ENCODE data around the gene PRDM16. TPM values are rescaled to one million over a fixed set of nuclear protein-coding genes. Genes with fewer than 3 reads are reported as not detected.

PRDM16 gene
- total and polyA plus RNA-seq, 2 donors (not counting 1 experiment from before 2014, with no cell fraction given), result 0.03 to 0.12 TPM

- H4K20me1 ChIP-seq (ENCODE audit: control insufficient read depth, insufficient read depth, low read length, poor library complexity, severe bottlenecking), result no peaks in the 10 kb centered on the region
- H3K4me3 Mint-ChIP-seq, result no peak overlapping the region
Measured at GRCh38 chr1:3178279-3178678, 109.3 kb downstream of the PRDM16 start.

GRCh38 chr1:3179471-3179870 lies 110.5 kb downstream of the PRDM16 start:
- H3K27ac Mint-ChIP-seq, result no peak overlapping the region
- Histone ChIP-seq H3K9me3 (ENCODE audit: control extremely low read depth in 1 of 3, control insufficient read depth in 2 of 3, insufficient read depth in 1 of 3, low read length in 2 of 3) (peaks cover 0 to 22% (median 1%) of the 10 kb centered on the region in 3 donors), H4K20me1 (ENCODE audit: control insufficient read depth, insufficient read depth, low read length, poor library complexity, severe bottlenecking) (no peaks in the 10 kb centered on the region), H2AFZ (ENCODE audit: insufficient read depth, low read depth, low read length, poor library complexity, severe bottlenecking) (no peak overlapping the region), H3K4me3 (ENCODE audit: control extremely low read depth in 1 of 5, extremely low read depth in 1 of 5, insufficient read depth in 1 of 5, low read depth in 2 of 5, low read length in 4 of 5) (no peak overlapping the region), H3K4me1 (ENCODE audit: control insufficient read depth in 2 of 2, insufficient read depth in 2 of 2, low read length in 2 of 2) (no peaks in the 10 kb centered on the region), H3K36me3 (replicated peaks in 1 of 2; ENCODE audit: control extremely low read depth in 1 of 2, control insufficient read depth in 1 of 2, extremely low read depth in 1 of 2, insufficient read depth in 2 of 2, low read length in 1 of 2) (no peaks in the 10 kb centered on the region), H3K27ac (ENCODE audit: low read length in 2 of 2) (no peak overlapping the region), H3K79me2 (ENCODE audit: control insufficient read depth, insufficient read depth, low read length) (no peaks in the 10 kb centered on the region), H3K4me2 (replicated peaks; ENCODE audit: low read depth, low read length, poor library complexity, severe bottlenecking) (no peak overlapping the region), H3K27me3 (replicated peaks in 1 of 4; ENCODE audit: control extremely low read depth in 1 of 4, control insufficient read depth in 3 of 4, insufficient read depth in 4 of 4, low read length in 3 of 4) (peaks cover 0 to 19% (median 1%) of the 10 kb centered on the region in 4 experiments), H3K9ac (ENCODE audit: low read length) (no peak overlapping the region)
- no peak for ATAC-seq (ENCODE audit: low read depth)
- ChIA-PET POLR2A (no interaction called here), CTCF (no interaction called here)
- H3K27me3 Mint-ChIP-seq, result peaks cover 14% of the 10 kb centered on the region
- no peak for DNase-seq
- H3K4me1 Mint-ChIP-seq, result no peaks in the 10 kb centered on the region
- no peak overlapping the region for H3K4me3 Mint-ChIP-seq
- intact Hi-C loops (cut with micrococcal nuclease), result no loop called here
- TF ChIP-seq EZH2 (IDR thresholded peaks at IDR 0.05; ENCODE audit: borderline replicate concordance, insufficient read depth, low read depth, low read length, poor library complexity, severe bottlenecking) (no peak), CTCF (IDR thresholded peaks at IDR 0.05) (no peak)
- WGBS (ENCODE audit: insufficient coverage), result 93% methylated on average over 15 of the region's 15 CpGs
- H3K9me3 Mint-ChIP-seq (ENCODE audit: insufficient read depth), result no peaks in the 10 kb centered on the region

More at GRCh38 chr1:3178279-3178678, 109.3 kb downstream of the PRDM16 start:
- intact Hi-C loops (cut with micrococcal nuclease), result no loop called here
- Mint-ChIP-seq H3K4me1 (no peaks in the 10 kb centered on the region), H3K27me3 (peaks cover 13% of the 10 kb centered on the region), H3K27ac (no peak overlapping the region), H3K9me3 (ENCODE audit: insufficient read depth) (no peaks in the 10 kb centered on the region)
- ATAC-seq (ENCODE audit: low read depth), result no peak
- TF ChIP-seq CTCF (IDR thresholded peaks at IDR 0.05) (no peak), EZH2 (IDR thresholded peaks at IDR 0.05; ENCODE audit: borderline replicate concordance, insufficient read depth, low read depth, low read length, poor library complexity, severe bottlenecking) (no peak)
- H2AFZ ChIP-seq (ENCODE audit: insufficient read depth, low read depth, low read length, poor library complexity, severe bottlenecking), result no peak overlapping the region
- H3K9ac ChIP-seq (ENCODE audit: low read length), result no peak overlapping the region
- peaks cover 0 to 14% (median 1%) of the 10 kb centered on the region in 4 experiments for H3K27me3 ChIP-seq (replicated peaks in 1 of 4; ENCODE audit: control extremely low read depth in 1 of 4, control insufficient read depth in 3 of 4, insufficient read depth in 4 of 4, low read length in 3 of 4)
- CTCF ChIA-PET, result no interaction called here
- H3K4me3 ChIP-seq (ENCODE audit: control extremely low read depth in 1 of 5, extremely low read depth in 1 of 5, insufficient read depth in 1 of 5, low read depth in 2 of 5, low read length in 4 of 5), result no peak overlapping the region
- 92% methylated on average over 13 of the region's 16 CpGs for WGBS (ENCODE audit: insufficient coverage)
- H3K4me2 ChIP-seq (replicated peaks; ENCODE audit: low read depth, low read length, poor library complexity, severe bottlenecking), result no peak overlapping the region
- POLR2A ChIA-PET, result no interaction called here
- H3K27ac ChIP-seq (ENCODE audit: low read length in 2 of 2), result no peak overlapping the region
- H3K79me2 ChIP-seq (ENCODE audit: control insufficient read depth, insufficient read depth, low read length), result no peaks in the 10 kb centered on the region
- no peaks in the 10 kb centered on the region for H3K4me1 ChIP-seq (ENCODE audit: control insufficient read depth in 2 of 2, insufficient read depth in 2 of 2, low read length in 2 of 2)
- H3K36me3 ChIP-seq (replicated peaks in 1 of 2; ENCODE audit: control extremely low read depth in 1 of 2, control insufficient read depth in 1 of 2, extremely low read depth in 1 of 2, insufficient read depth in 2 of 2, low read length in 1 of 2), result no peaks in the 10 kb centered on the region
- H3K9me3 ChIP-seq (ENCODE audit: control extremely low read depth in 1 of 3, control insufficient read depth in 2 of 3, insufficient read depth in 1 of 3, low read length in 2 of 3), result peaks cover 0 to 22% (median 1%) of the 10 kb centered on the region in 3 donors
- no peak for DNase-seq
